WTC11 (cell line): ENCODE results near the gene ACRBP. TPM values are rescaled to one million over a fixed set of nuclear protein-coding genes. Genes with fewer than 3 reads are reported as not detected.

Source experiments
- ATAC-seq: fragments of 200-7000 bp; cut with Tn5 transposase; 2 replicates; pipeline ENCODE4 v1.10.0; 2021; ENCODE audit warnings: mild to moderate bottlenecking, moderate library complexity
- CTCF ChIA-PET: fragments of 300-600 bp; sonication (Branson Sonifier 250); formaldehyde crosslinking; loops from one replicate; lab custom pipeline; 2021; ENCODE audit warnings: antibody characterized with exemption; lab: Charles Lee
- POLR2A ChIA-PET: fragments of 350-600 bp; sonication (Branson Sonifier 250); formaldehyde crosslinking; loops from one replicate; lab custom pipeline; 2021; ENCODE audit warnings: antibody characterized with exemption; lab: Charles Lee
- DNase-seq: peaks from one replicate; pipeline ENCODE4 v3.0.0; 2021; ENCODE audit warnings: low spot score
- H3K27ac Mint-ChIP-seq: 2 replicates; pipeline ENCODE4 v1.8.0; 2021; ENCODE audit warnings: mixed read lengths
- H3K27me3 Mint-ChIP-seq: 2 replicates; pipeline ENCODE4 v1.8.0; 2021; ENCODE audit warnings: low read depth, mild to moderate bottlenecking, moderate library complexity, mixed read lengths
- H3K36me3 Mint-ChIP-seq: 2 replicates; pipeline ENCODE4 v1.8.0; 2021; ENCODE audit warnings: mixed read lengths
- H3K4me1 Mint-ChIP-seq: 2 replicates; pipeline ENCODE4 v1.8.0; 2022; ENCODE audit warnings: mixed read lengths
- H3K4me3 Mint-ChIP-seq: 2 replicates; pipeline ENCODE4 v1.8.0; 2021; ENCODE audit warnings: mild to moderate bottlenecking, moderate library complexity, mixed read lengths
- H3K9me3 Mint-ChIP-seq: 2 replicates; pipeline ENCODE4 v1.8.0; 2021; ENCODE audit warnings: mixed read lengths
- ATF1 ChIP-seq: sonication (generic); formaldehyde crosslinking; IDR thresholded peaks from 2 replicates; pipeline ENCODE4 v1.8.1; 2023; ENCODE audit warnings: mild to moderate bottlenecking, moderate library complexity, missing genetic modification reagents
- ELF4 ChIP-seq: sonication (generic); formaldehyde crosslinking; IDR thresholded peaks from 2 replicates; pipeline ENCODE4 v1.8.1; 2022; ENCODE audit warnings: low read depth, mild to moderate bottlenecking, moderate library complexity, missing genetic modification reagents
- FOXP1 ChIP-seq: sonication (generic); formaldehyde crosslinking; IDR thresholded peaks from 2 replicates; pipeline ENCODE4 v1.8.0; 2022; ENCODE audit warnings: missing genetic modification reagents, mild to moderate bottlenecking, moderate library complexity, borderline replicate concordance
- FOXP4 ChIP-seq: sonication (generic); formaldehyde crosslinking; IDR thresholded peaks from 2 replicates; pipeline ENCODE4 v1.8.0; 2022; ENCODE audit warnings: mild to moderate bottlenecking, missing genetic modification reagents
- HMGXB4 ChIP-seq: sonication (generic); formaldehyde crosslinking; IDR thresholded peaks from 2 replicates; pipeline ENCODE4 v1.8.1; 2023; ENCODE audit warnings: mild to moderate bottlenecking, moderate library complexity, missing genetic modification reagents
- IRF2 ChIP-seq: sonication (generic); formaldehyde crosslinking; IDR thresholded peaks from 2 replicates; pipeline ENCODE4 v1.8.0; 2022; ENCODE audit warnings: low read depth, missing genetic modification reagents, borderline replicate concordance
- JUN ChIP-seq: sonication (generic); formaldehyde crosslinking; IDR thresholded peaks from 2 replicates; pipeline ENCODE4 v1.8.0; 2023; ENCODE audit warnings: mild to moderate bottlenecking, missing genetic modification reagents
- MXD4 ChIP-seq: fragments of 250-450 bp; sonication (Bioruptor Pico); IDR thresholded peaks from 2 replicates; pipeline ENCODE4 v1.8.0; 2021; ENCODE audit warnings: mild to moderate bottlenecking, moderate library complexity, borderline replicate concordance
- PRRX2 ChIP-seq: fragments of 250-450 bp; sonication (Bioruptor Pico); IDR thresholded peaks from 2 replicates; pipeline ENCODE4 v1.8.0; 2021; ENCODE audit warnings: mild to moderate bottlenecking
- TP53 ChIP-seq: sonication (generic); formaldehyde crosslinking; IDR thresholded peaks from 2 replicates; pipeline ENCODE4 v1.8.1; 2023; ENCODE audit warnings: mild to moderate bottlenecking, missing genetic modification reagents
- USF1 ChIP-seq: sonication (generic); formaldehyde crosslinking; IDR thresholded peaks from 2 replicates; pipeline ENCODE4 v1.8.0; 2022; ENCODE audit warnings: mild to moderate bottlenecking, missing genetic modification reagents
- ZNF512 ChIP-seq: sonication (generic); formaldehyde crosslinking; IDR thresholded peaks from 2 replicates; pipeline ENCODE4 v1.8.1; 2022; ENCODE audit warnings: missing genetic modification reagents, borderline replicate concordance
- total RNA-seq: library from RNA; stranded (reverse); gene quantifications from 3 replicates; pipeline ENCODE4 v1.2.3, GENCODE V29; 2021
- TF ChIP-seq, protein P1 (sequence below): sonication (generic); formaldehyde crosslinking; IDR thresholded peaks from 2 replicates; pipeline ENCODE4 v1.8.0; 2022; ENCODE audit warnings: mild to moderate bottlenecking, missing genetic modification reagents
- TF ChIP-seq, protein P2 (sequence below): sonication (generic); formaldehyde crosslinking; IDR thresholded peaks from 2 replicates; pipeline ENCODE4 v1.8.1; 2023; ENCODE audit warnings: mild to moderate bottlenecking, missing genetic modification reagents, borderline replicate concordance

Gene ACRBP
- total RNA-seq, 1 experiment from 2014 or later, result 2.1 TPM

DNA sequence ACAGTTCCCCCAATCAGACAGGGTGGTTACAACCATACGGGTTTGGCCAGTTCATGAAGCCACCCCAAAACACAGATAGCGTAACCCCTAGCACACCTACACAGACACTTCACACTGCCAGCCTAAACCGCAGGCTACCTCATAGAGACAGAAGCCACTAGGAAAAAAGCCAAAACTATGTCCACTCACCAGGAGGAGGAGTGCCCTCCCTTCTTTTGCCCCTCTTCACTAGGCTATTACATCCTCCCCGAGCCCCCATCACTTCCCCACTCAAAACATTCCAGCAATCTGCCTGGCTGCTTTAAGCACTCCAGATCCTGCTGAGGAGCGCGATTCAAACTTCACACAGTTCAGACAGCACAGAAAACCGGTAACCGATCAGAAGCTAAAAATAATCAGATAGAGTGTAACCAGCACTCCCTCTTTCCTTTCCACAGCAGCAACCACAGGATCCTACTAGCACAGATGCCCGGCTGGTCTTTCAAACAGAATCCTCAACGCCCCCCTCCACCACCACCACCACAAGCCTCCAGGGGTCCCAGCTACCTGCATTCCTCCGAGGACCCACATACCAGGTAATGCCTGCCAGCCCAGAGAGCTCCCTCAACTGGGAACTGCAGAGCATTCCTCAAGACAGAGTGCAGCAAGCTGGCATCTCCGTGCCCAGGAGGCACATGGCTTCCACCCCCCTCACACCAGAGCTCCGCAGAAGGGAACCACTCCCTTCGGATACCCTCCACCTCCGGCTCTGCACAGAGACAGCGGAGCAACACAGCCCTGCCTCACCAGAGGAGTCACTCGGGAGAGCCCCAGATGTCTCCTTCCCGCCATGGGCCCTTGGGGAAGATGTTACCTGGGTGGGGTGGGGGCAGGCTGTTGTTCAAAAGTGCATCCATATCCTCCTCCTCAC lies 41.6 kb downstream of the ACRBP start:
- CTCF ChIA-PET, result interaction anchor here (0.5 to 1.8 kb wide), 17 partner anchors 9 to 172 kb away, joined by 3 to 12 read pairs (median 3); partner anchors contain the start of gene MLF2
- peak; percentile 38 for ATAC-seq
- DNase-seq, result peak; percentile 47
- TF ChIP-seq, protein P1, sequence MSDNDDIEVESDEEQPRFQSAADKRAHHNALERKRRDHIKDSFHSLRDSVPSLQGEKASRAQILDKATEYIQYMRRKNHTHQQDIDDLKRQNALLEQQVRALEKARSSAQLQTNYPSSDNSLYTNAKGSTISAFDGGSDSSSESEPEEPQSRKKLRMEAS (CRISPR knock-in tag), result peak; percentile 51; the same call in 1 of the 2 replicates
- no peak for TF ChIP-seq TP53 (CRISPR knock-in tag)
- TF ChIP-seq, all 79 proteins: peak for 1
- POLR2A ChIA-PET, result interaction anchor here (0.6 to 1.4 kb wide), 5 partner anchors 9 to 84 kb away, joined by 3 to 5 read pairs (median 3); partner anchors contain the start of gene ZNF384
- H3K36me3 Mint-ChIP-seq, result peaks cover 49% of the 10 kb centered on the region
- peaks cover 27% of the 10 kb centered on the region for H3K4me1 Mint-ChIP-seq
- H3K9me3 Mint-ChIP-seq, result no peaks in the 10 kb centered on the region
- no peaks in the 10 kb centered on the region for H3K27me3 Mint-ChIP-seq
- peak overlapping the region; percentile 80 for H3K27ac Mint-ChIP-seq
- H3K4me3 Mint-ChIP-seq, result no peak overlapping the region; the same call in 1 of the 2 replicates

DNA sequence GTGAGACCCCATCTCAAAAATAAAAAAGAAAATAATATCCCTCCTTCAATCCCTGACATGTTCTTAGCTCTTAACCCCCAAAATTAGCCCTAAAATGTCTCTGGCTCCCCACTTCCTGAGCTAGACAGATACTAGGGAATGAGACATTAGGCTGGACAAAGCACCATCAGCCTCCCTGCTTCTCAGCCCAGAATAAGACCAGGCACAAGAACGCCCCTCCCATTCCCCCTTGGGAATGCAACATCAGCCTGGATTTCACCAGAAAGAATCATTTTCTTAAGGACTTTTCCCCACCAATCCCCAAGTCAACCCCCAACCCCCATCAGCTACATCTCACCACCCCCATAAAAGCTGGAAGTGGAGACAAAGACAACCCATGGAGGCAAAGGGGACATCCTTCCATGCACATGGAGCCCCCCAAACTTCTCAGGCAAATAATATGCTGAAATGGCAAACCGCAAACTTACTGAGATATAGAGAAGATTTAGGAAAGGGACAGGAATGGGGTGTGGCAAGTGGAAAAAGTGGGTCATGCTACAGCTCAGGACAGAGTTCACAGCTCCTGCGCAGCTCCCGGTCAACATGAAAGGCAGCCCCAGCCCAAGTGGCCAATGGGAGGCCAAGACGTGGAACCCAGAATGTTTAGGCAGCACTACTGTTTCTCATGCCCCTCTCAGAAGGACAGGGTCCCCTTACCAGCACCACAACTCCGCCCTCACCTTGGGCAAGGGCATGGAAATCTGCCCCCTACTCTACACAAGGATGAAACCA lies 42.8 kb downstream of the ACRBP start:
- no peaks in the 10 kb centered on the region for H3K9me3 Mint-ChIP-seq
- H3K36me3 Mint-ChIP-seq, result peaks cover 61% of the 10 kb centered on the region
- no peaks in the 10 kb centered on the region for H3K27me3 Mint-ChIP-seq
- ChIA-PET CTCF (interaction anchor here (0.7 to 1.3 kb wide), 7 partner anchors 8 to 185 kb away, joined by 3 to 4 read pairs (median 3); partner anchors contain the start of gene CD4), POLR2A (interaction anchor here (0.6 kb wide), 1 partner anchor 36 kb away, joined by 6 read pairs; the partner anchor contains the start of gene NOP2)
- H3K4me3 Mint-ChIP-seq, result no peak overlapping the region; the same call in none of the 2 replicates
- peaks cover 27% of the 10 kb centered on the region for H3K4me1 Mint-ChIP-seq
- ATAC-seq (no peak), DNase-seq (no peak)
- H3K27ac Mint-ChIP-seq, result peak overlapping the region; percentile 82
- TF ChIP-seq PRRX2 (CRISPR knock-in tag) (no peak), FOXP4 (no peak), HMGXB4 (no peak), JUN (CRISPR knock-in tag) (no peak), MXD4 (CRISPR knock-in tag) (no peak), IRF2 (CRISPR knock-in tag) (no peak), ZNF512 (CRISPR knock-in tag) (no peak), ELF4 (CRISPR knock-in tag) (no peak), FOXP1 (CRISPR knock-in tag) (no peak), ATF1 (CRISPR knock-in tag) (no peak), USF1 (CRISPR knock-in tag) (no peak)
- TF ChIP-seq, protein P2, sequence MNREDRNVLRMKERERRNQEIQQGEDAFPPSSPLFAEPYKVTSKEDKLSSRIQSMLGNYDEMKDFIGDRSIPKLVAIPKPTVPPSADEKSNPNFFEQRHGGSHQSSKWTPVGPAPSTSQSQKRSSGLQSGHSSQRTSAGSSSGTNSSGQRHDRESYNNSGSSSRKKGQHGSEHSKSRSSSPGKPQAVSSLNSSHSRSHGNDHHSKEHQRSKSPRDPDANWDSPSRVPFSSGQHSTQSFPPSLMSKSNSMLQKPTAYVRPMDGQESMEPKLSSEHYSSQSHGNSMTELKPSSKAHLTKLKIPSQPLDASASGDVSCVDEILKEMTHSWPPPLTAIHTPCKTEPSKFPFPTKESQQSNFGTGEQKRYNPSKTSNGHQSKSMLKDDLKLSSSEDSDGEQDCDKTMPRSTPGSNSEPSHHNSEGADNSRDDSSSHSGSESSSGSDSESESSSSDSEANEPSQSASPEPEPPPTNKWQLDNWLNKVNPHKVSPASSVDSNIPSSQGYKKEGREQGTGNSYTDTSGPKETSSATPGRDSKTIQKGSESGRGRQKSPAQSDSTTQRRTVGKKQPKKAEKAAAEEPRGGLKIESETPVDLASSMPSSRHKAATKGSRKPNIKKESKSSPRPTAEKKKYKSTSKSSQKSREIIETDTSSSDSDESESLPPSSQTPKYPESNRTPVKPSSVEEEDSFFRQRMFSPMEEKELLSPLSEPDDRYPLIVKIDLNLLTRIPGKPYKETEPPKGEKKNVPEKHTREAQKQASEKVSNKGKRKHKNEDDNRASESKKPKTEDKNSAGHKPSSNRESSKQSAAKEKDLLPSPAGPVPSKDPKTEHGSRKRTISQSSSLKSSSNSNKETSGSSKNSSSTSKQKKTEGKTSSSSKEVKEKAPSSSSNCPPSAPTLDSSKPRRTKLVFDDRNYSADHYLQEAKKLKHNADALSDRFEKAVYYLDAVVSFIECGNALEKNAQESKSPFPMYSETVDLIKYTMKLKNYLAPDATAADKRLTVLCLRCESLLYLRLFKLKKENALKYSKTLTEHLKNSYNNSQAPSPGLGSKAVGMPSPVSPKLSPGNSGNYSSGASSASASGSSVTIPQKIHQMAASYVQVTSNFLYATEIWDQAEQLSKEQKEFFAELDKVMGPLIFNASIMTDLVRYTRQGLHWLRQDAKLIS (CRISPR knock-in tag), result no peak
